Endothelial cell of umbilical vein (primary cell): ENCODE data around the gene GMCL1.

Experiments used
- EZH2 ChIP-seq: IDR thresholded peaks from 2 replicates; pipeline ENCODE4 v1.6.1; 2012; ENCODE audit warnings: borderline replicate concordance, low read depth, mild to moderate bottlenecking, moderate library complexity, low read length, inconsistent platforms; ENCODE audit not compliant: severe bottlenecking
- FOS ChIP-seq: IDR thresholded peaks from 2 replicates; pipeline ENCODE4 v1.6.1; 2011; ENCODE audit warnings: mild to moderate bottlenecking, low read length, moderate library complexity, borderline replicate concordance; ENCODE audit not compliant: insufficient read depth
- GATA2 ChIP-seq: IDR thresholded peaks from 2 replicates; pipeline ENCODE4 v1.7.0; 2011; ENCODE audit warnings: low read depth, mild to moderate bottlenecking, moderate library complexity, mixed read lengths, low read length; ENCODE audit not compliant: insufficient read length, insufficient read depth
- JUN ChIP-seq: IDR thresholded peaks from 2 replicates; pipeline ENCODE4 v1.6.1; 2011; ENCODE audit warnings: borderline replicate concordance, low read depth; ENCODE audit not compliant: insufficient read length, insufficient read depth
- POLR2A ChIP-seq: IDR thresholded peaks from 2 replicates; pipeline ENCODE4 v1.6.1; 2012; ENCODE audit warnings: low read depth, mild to moderate bottlenecking, control low read depth, low read length
- POLR2AphosphoS5 ChIP-seq: IDR thresholded peaks from 2 replicates; pipeline ENCODE4 v1.6.1; 2012; ENCODE audit warnings: low read depth, mild to moderate bottlenecking, control low read depth, low read length, moderate library complexity; ENCODE audit not compliant: insufficient read depth
- TF ChIP-seq, protein P1 (sequence below), 2 donors: IDR thresholded peaks; 1 replicate in 1 of 2; 2 replicates in 1 of 2; pipeline ENCODE4 v1.5.1; 2011; ENCODE audit warnings: low read length in 2 of 2, mild to moderate bottlenecking in 2 of 2, moderate library complexity in 2 of 2, control low read depth in 1 of 2, inconsistent platforms in 1 of 2, low read depth in 1 of 2; ENCODE audit not compliant: insufficient read depth in 1 of 2; ENCODE audit errors: extremely low read depth in 1 of 2
- TF ChIP-seq, protein P2 (sequence below): IDR thresholded peaks from 2 replicates; pipeline ENCODE4 v1.6.1; 2011; ENCODE audit not compliant: insufficient read depth, insufficient read length

DNA sequence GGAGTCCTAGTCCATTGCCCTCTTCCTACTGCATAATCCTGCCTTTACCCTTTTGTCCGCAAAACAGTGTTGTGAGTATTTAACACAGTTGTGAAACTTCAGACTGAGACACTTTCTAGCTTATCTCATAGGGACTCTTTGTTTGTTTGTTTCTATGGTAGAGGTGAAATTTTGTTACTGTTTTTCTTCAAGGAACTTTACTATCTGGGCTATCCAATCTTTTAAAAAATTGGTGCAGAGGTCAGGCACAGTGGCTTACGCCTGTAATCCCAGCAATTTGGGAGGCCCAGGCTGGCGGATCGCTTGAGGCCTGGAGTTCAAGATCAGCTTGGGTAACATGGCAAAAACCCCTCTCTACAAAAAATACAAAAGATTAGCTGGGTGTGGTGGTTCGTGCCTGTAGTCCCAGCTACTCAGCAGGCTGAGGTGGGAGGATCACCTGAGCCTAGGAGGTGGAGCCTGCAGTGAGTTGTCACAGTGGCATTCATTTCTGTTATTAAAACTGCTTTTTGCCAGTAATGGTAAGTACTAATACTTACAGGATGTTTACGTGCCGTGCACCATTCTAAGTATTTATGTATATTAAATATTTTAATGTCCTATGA, 18.8 kb downstream of the GMCL1 start:
- TF ChIP-seq EZH2 (no peak), POLR2A (no peak), POLR2AphosphoS5 (no peak), GATA2 (no peak), JUN (no peak), FOS (no peak)
- TF ChIP-seq, protein P1, sequence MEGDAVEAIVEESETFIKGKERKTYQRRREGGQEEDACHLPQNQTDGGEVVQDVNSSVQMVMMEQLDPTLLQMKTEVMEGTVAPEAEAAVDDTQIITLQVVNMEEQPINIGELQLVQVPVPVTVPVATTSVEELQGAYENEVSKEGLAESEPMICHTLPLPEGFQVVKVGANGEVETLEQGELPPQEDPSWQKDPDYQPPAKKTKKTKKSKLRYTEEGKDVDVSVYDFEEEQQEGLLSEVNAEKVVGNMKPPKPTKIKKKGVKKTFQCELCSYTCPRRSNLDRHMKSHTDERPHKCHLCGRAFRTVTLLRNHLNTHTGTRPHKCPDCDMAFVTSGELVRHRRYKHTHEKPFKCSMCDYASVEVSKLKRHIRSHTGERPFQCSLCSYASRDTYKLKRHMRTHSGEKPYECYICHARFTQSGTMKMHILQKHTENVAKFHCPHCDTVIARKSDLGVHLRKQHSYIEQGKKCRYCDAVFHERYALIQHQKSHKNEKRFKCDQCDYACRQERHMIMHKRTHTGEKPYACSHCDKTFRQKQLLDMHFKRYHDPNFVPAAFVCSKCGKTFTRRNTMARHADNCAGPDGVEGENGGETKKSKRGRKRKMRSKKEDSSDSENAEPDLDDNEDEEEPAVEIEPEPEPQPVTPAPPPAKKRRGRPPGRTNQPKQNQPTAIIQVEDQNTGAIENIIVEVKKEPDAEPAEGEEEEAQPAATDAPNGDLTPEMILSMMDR (IDR thresholded peaks at IDR 0.05; ENCODE audit: extremely low read depth in 1 of 2, insufficient read depth in 1 of 2, low read depth in 1 of 2, low read length in 2 of 2): no peak
- TF ChIP-seq, protein P2, sequence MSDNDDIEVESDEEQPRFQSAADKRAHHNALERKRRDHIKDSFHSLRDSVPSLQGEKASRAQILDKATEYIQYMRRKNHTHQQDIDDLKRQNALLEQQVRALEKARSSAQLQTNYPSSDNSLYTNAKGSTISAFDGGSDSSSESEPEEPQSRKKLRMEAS: no peak
